Measurements from ENCODE around the gene FAM228B.

DNA sequence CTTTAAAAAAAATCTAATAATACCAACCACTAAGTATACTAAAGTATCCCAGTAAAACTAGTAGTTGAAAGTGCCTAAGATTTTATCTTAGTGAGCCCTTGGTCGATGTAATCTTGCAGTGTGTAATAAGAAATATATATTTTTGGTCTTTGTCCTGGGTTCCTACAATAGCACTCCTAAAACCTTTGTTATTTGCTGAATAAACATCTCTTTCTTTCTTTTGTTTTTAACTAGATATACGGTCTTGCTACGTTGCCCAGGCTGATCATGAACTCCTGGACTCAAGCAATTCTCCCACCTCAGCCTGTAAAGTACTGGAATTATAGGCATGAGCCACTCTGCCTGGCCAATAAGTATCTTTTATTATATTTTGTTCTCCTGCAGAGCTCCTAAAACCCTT, 36.2 kb upstream of the FAM228B start:
- TF ChIP-seq, protein P1, sequence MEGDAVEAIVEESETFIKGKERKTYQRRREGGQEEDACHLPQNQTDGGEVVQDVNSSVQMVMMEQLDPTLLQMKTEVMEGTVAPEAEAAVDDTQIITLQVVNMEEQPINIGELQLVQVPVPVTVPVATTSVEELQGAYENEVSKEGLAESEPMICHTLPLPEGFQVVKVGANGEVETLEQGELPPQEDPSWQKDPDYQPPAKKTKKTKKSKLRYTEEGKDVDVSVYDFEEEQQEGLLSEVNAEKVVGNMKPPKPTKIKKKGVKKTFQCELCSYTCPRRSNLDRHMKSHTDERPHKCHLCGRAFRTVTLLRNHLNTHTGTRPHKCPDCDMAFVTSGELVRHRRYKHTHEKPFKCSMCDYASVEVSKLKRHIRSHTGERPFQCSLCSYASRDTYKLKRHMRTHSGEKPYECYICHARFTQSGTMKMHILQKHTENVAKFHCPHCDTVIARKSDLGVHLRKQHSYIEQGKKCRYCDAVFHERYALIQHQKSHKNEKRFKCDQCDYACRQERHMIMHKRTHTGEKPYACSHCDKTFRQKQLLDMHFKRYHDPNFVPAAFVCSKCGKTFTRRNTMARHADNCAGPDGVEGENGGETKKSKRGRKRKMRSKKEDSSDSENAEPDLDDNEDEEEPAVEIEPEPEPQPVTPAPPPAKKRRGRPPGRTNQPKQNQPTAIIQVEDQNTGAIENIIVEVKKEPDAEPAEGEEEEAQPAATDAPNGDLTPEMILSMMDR (IDR thresholded peaks at IDR 0.05), result no peak
- TF ChIP-seq POLR2A (IDR thresholded peaks at IDR 0.05) (no peak), EP300 (IDR thresholded peaks at IDR 0.05) (no peak)
